Type B pancreatic cell (in vitro differentiated cells): ENCODE measurements around the gene POLN. TPM values are rescaled to one million over a fixed set of nuclear protein-coding genes. Genes with fewer than 3 reads are reported as not detected.
A peak's percentile ranks its signal among the peaks of the same experiment; 100 is the strongest.

Source experiments
- DNase-seq: peaks from one replicate; pipeline ENCODE4 v3.0.0; 2021; ENCODE audit warnings: mixed read lengths; ENCODE audit not compliant: unreplicated experiment; ENCODE audit errors: extremely low spot score
- H3K27ac Mint-ChIP-seq: 2 replicates; pipeline ENCODE4 v1.8.0; 2021; ENCODE audit warnings: mild to moderate bottlenecking, mixed read lengths
- H3K27me3 Mint-ChIP-seq: 2 replicates; pipeline ENCODE4 v1.8.0; 2021; ENCODE audit warnings: mixed read lengths
- H3K36me3 Mint-ChIP-seq: 2 replicates; pipeline ENCODE4 v1.8.0; 2021; ENCODE audit warnings: mixed read lengths
- H3K4me1 Mint-ChIP-seq: one replicate; pipeline ENCODE4 v1.8.0; 2021; ENCODE audit warnings: mixed read lengths; ENCODE audit not compliant: unreplicated experiment
- H3K4me3 Mint-ChIP-seq: 2 replicates; pipeline ENCODE4 v1.8.0; 2021; ENCODE audit warnings: mild to moderate bottlenecking, mixed read lengths
- H3K9me3 Mint-ChIP-seq: 2 replicates; pipeline ENCODE4 v1.8.0; 2021; ENCODE audit warnings: mixed read lengths
- total RNA-seq: library from RNA; stranded (reverse); gene quantifications from 2 replicates; pipeline ENCODE4 v1.2.1, GENCODE V29; 2021; ENCODE audit warnings: low replicate concordance
- TF ChIP-seq, protein P1 (sequence below): fragments of 200-600 bp; sonication (generic); conservative IDR thresholded peaks from 2 replicates; pipeline ENCODE4 v1.5.0; 2021; ENCODE audit warnings: antibody characterized with exemption, mild to moderate bottlenecking

POLN gene
- total RNA-seq, 1 donor from 2014 or later: 4.1 TPM

DNA sequence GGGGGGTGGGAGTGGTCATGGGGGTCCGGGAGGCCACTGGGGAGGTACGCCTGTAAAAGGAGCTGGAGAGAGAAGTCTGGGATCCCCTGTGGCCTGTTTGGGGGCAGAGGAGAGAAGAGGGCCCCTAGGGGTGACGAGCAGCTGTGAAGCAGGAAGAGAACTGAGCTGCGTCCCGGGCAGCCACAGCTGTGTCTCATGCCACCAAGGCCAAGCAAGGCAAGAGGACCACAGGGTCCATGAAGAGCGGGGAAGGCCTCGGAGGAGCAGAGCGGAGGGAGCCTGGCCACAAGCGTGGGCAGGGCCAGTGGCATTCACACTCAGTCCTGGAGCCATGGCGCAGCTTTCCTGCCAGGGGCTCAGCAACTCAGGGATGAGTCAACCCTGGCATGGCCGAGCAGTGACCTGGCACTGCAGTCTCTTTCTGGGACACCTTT lies 196.4 kb downstream of the POLN start:
- TF ChIP-seq, protein P1, sequence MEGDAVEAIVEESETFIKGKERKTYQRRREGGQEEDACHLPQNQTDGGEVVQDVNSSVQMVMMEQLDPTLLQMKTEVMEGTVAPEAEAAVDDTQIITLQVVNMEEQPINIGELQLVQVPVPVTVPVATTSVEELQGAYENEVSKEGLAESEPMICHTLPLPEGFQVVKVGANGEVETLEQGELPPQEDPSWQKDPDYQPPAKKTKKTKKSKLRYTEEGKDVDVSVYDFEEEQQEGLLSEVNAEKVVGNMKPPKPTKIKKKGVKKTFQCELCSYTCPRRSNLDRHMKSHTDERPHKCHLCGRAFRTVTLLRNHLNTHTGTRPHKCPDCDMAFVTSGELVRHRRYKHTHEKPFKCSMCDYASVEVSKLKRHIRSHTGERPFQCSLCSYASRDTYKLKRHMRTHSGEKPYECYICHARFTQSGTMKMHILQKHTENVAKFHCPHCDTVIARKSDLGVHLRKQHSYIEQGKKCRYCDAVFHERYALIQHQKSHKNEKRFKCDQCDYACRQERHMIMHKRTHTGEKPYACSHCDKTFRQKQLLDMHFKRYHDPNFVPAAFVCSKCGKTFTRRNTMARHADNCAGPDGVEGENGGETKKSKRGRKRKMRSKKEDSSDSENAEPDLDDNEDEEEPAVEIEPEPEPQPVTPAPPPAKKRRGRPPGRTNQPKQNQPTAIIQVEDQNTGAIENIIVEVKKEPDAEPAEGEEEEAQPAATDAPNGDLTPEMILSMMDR: no peak
- Mint-ChIP-seq H3K9me3 (no peaks in the 10 kb centered on the region), H3K4me3 (no peak overlapping the region), H3K36me3 (no peaks in the 10 kb centered on the region), H3K27me3 (peaks cover 6% of the 10 kb centered on the region), H3K27ac (no peak overlapping the region), H3K4me1 (no peaks in the 10 kb centered on the region)
- no peak for DNase-seq

DNA sequence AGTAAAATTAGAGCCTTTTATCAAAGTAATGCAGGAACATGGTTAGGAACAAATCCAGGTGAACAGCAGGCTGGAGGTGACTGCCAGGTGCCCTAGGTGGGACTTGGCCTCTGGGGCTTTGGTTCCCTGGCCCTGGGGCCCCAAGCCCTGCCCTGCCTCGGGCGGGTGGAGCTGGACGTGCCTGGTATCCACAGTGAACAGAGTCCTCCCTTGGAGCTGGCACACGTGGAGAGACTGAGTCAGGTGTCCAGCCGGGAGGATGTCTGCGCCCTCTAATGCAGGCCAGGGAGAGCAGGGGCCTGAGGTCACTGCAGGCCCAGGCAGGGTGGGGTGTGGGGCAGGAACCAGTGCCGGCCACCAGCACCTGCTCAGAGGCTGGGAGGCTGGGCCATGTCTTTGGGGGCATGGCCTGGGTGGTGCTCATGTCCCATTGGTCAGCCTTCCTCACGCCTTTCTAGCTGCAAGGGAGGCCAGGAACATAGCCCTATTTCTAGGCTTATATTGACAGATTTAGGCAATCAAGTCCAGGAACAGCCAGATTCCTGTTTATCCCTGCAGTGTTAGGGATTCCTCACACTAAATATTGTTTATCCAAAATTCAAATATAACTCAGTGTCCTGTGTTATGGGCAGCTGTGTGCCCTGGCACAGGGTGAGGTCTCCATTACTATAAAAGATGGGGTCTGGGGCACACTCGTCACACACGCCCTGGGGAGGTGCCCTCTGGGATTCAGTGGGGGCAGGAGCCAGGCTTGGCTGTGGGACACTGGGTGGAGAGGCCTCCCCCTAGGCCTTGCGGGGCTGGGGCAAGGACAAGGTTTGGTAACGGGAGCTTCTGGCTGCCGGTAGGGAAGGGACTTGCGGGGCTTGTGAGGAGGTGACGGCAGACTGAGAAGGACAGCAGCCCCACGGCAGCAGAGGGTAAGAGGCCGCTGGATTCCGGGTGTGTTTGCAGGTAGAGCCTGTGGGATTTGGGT lies 197.1 kb downstream of the POLN start:
- Mint-ChIP-seq H3K4me3 (peak overlapping the region; percentile 17), H3K27me3 (peaks cover 8% of the 10 kb centered on the region)

DNA sequence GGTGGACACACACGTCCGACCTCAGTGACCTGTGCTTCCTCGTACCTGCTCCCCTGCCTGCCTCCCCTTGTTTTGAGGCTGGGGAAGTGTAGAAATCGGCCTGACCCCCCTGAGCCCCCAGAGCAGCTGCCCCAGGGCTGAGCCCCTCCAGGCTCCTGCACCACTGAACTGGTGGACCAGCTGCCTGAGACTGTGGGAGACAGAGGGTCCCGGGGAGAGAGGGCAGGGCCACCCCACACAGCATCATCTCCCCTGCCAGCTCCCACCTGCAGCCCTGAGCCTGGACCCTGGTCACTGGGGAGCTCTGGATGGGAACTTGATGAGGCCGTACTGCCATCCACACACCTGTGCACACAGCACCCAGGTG lies 197.8 kb downstream of the POLN start:
- H3K36me3 Mint-ChIP-seq: no peaks in the 10 kb centered on the region
- TF ChIP-seq, protein P1: no peak
- peak overlapping the region; percentile 49 for H3K4me3 Mint-ChIP-seq
- peaks cover 15% of the 10 kb centered on the region for H3K27me3 Mint-ChIP-seq
- H3K4me1 Mint-ChIP-seq: no peaks in the 10 kb centered on the region
- no peaks in the 10 kb centered on the region for H3K9me3 Mint-ChIP-seq
- no peak overlapping the region for H3K27ac Mint-ChIP-seq
- peak; percentile 50 for DNase-seq

More for the DNA sequence above, 197.1 kb downstream of the POLN start:
- Mint-ChIP-seq H3K27ac (no peak overlapping the region), H3K9me3 (no peaks in the 10 kb centered on the region), H3K4me1 (no peaks in the 10 kb centered on the region), H3K36me3 (no peaks in the 10 kb centered on the region)
- TF ChIP-seq, protein P1: no peak
- no peak for DNase-seq

DNA sequence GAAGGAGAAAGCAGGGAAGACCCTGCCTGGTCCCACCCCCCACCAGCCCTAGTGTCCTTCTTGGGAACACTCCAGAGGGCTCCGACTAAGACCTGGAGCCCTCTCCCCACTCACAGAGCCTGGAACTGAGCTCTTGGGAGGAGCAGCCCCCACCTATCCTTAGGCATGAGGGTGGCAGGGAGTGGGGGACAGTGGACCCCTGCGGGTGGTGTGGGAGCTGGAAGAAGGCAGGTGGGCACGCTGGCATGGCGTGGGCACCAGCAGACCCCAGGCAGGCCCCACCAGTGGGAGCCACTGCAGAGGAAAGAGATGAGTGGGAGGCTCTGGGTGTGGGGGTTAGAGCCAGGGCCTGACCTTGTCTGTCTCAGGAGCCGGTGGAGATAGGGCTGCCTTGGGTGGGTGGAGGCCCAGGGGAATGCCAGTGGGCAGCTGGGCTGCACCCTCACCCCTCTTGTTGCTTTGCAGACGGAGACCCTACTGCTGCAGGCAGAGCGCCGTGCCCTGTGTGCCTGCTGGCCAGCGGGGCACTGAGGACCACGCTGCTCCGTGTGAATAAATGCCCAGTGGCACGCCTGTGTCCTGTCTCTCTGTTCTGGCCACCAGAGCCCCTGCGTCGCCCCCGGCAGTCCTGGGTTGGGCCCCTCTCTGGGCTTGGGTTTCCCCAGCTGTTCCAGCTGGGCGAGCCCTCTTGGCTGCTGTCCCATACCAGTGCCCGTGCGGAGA lies 198.4 kb downstream of the POLN start:
- H3K9me3 Mint-ChIP-seq: no peaks in the 10 kb centered on the region
- H3K4me1 Mint-ChIP-seq: no peaks in the 10 kb centered on the region
- peak overlapping the region; percentile 49 for H3K4me3 Mint-ChIP-seq
- no peak for DNase-seq
- H3K27me3 Mint-ChIP-seq: peaks cover 21% of the 10 kb centered on the region
- no peaks in the 10 kb centered on the region for H3K36me3 Mint-ChIP-seq
- no peak overlapping the region for H3K27ac Mint-ChIP-seq
- TF ChIP-seq, protein P1: no peak

DNA sequence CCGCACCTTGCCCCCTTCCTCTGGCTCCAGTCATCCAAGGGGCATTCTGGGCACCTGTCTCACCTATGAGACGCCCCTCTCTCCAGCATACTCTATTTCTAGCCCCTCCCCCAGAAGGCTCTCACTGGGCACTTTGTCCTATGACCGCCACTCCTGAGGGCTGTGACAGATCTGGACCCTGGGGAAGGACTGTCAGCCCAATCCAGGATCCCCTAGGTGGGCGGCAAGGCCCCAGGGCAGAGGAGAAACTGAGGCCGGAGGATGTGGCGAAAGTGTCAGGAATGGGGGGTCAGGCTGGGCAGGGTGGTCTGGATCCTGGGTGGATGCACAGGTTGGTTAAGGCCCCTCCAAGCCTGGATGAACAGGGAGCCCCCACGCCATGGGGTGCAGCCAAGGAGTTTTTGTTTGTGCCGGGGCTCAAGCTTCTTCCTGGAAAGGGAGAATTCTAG lies 198.9 kb downstream of the POLN start:
- Mint-ChIP-seq H3K4me3 (peak overlapping the region; percentile 84), H3K36me3 (no peaks in the 10 kb centered on the region), H3K9me3 (no peaks in the 10 kb centered on the region), H3K4me1 (no peaks in the 10 kb centered on the region), H3K27me3 (peaks cover 24% of the 10 kb centered on the region), H3K27ac (no peak overlapping the region)
- TF ChIP-seq, protein P1: no peak
- peak; percentile 40 for DNase-seq
